H9 (cell line): ENCODE results near the gene E2F1. TPM values are rescaled to one million over a fixed set of nuclear protein-coding genes. Genes with fewer than 3 reads are reported as not detected.
A peak's percentile ranks its signal among the peaks of the same experiment; 100 is the strongest.

Experiments used
- DNase-seq: peaks from one replicate; pipeline ENCODE4 v3.0.0-alpha.2; 2017
- H2AFZ ChIP-seq: one replicate; pipeline ENCODE4 v1.6.1; 2013; ENCODE audit warnings: mild to moderate bottlenecking, low read length, control low read depth, moderate library complexity
- H2AK5ac ChIP-seq: 2 replicates; pipeline ENCODE4 v1.6.1; 2013; ENCODE audit warnings: low read length, control low read depth, mixed read lengths; ENCODE audit not compliant: insufficient read length
- H2BK120ac ChIP-seq: one replicate; pipeline ENCODE4 v1.6.1; 2013; ENCODE audit warnings: low read depth, mild to moderate bottlenecking, low read length, control low read depth, inconsistent platforms; ENCODE audit not compliant: poor library complexity, severe bottlenecking
- H2BK12ac ChIP-seq: 2 replicates; pipeline ENCODE4 v1.6.1; 2013; ENCODE audit warnings: low read length, control low read depth, mixed read lengths, low read depth; ENCODE audit not compliant: insufficient read length
- H2BK15ac ChIP-seq: 2 replicates; pipeline ENCODE4 v1.6.1; 2013; ENCODE audit warnings: low read depth, low read length, control low read depth
- H2BK20ac ChIP-seq: one replicate; pipeline ENCODE4 v1.6.1; 2013; ENCODE audit warnings: low read depth, mild to moderate bottlenecking, low read length, control low read depth, inconsistent platforms; ENCODE audit not compliant: poor library complexity, severe bottlenecking
- H2BK5ac ChIP-seq: 2 replicates; pipeline ENCODE4 v1.6.1; 2013; ENCODE audit warnings: low read length, control low read depth, mixed read lengths; ENCODE audit not compliant: insufficient read length
- H3K14ac ChIP-seq: 2 replicates; pipeline ENCODE4 v1.6.1; 2013; ENCODE audit warnings: low read length, control low read depth; ENCODE audit not compliant: insufficient read depth
- H3K18ac ChIP-seq: 2 replicates; pipeline ENCODE4 v1.6.1; 2013; ENCODE audit warnings: low read depth, mild to moderate bottlenecking, mixed read lengths, low read length, control low read depth; ENCODE audit not compliant: insufficient read length
- H3K23ac ChIP-seq: 2 replicates; pipeline ENCODE4 v1.6.1; 2013; ENCODE audit warnings: low read length, control low read depth, mixed read lengths, low read depth; ENCODE audit not compliant: insufficient read length
- H3K23me2 ChIP-seq: 2 replicates; pipeline ENCODE4 v1.6.1; 2013; ENCODE audit warnings: low read depth, mild to moderate bottlenecking, mixed read lengths, low read length, control low read depth; ENCODE audit not compliant: insufficient read length, poor library complexity, severe bottlenecking
- H3K27ac ChIP-seq: 2 replicates; pipeline ENCODE4 v1.5.1; 2013; ENCODE audit warnings: low read length, control low read depth, mixed read lengths, low read depth; ENCODE audit not compliant: insufficient read length
- H3K27me3 ChIP-seq: 2 replicates; pipeline ENCODE4 v1.6.1; 2013; ENCODE audit warnings: low read length, control low read depth, inconsistent platforms; ENCODE audit not compliant: insufficient read depth
- H3K4ac ChIP-seq: 2 replicates; pipeline ENCODE4 v1.6.1; 2013; ENCODE audit warnings: low read depth, mild to moderate bottlenecking, control low read depth, inconsistent platforms, low read length, moderate library complexity
- H3K4me1 ChIP-seq: 2 replicates; pipeline ENCODE4 v1.6.1; 2013; ENCODE audit warnings: low read length, control low read depth, inconsistent platforms; ENCODE audit not compliant: insufficient read depth
- H3K4me2 ChIP-seq: 2 replicates; pipeline ENCODE4 v1.6.1; 2013; ENCODE audit warnings: low read length, control low read depth, mixed read lengths; ENCODE audit not compliant: insufficient read length, insufficient read depth
- H3K56ac ChIP-seq: 2 replicates; pipeline ENCODE4 v1.6.1; 2013; ENCODE audit warnings: low read depth, mild to moderate bottlenecking, mixed read lengths, low read length, control low read depth; ENCODE audit not compliant: insufficient read length
- H3K79me1 ChIP-seq: 2 replicates; pipeline ENCODE4 v1.6.1; 2013; ENCODE audit warnings: low read depth, mild to moderate bottlenecking, moderate library complexity, low read length, control low read depth, inconsistent platforms; ENCODE audit not compliant: insufficient read depth, poor library complexity, severe bottlenecking
- H3K79me2 ChIP-seq: 2 replicates; pipeline ENCODE4 v1.6.1; 2013; ENCODE audit warnings: low read length, control low read depth, inconsistent platforms; ENCODE audit not compliant: insufficient read depth
- H3K9ac ChIP-seq: 2 replicates; pipeline ENCODE4 v1.6.1; 2013; ENCODE audit warnings: low read length, control low read depth, mixed read lengths; ENCODE audit not compliant: insufficient read length; ENCODE audit errors: extremely low read depth
- H3K9me3 ChIP-seq: one replicate; pipeline ENCODE4 v1.6.1; 2013; ENCODE audit warnings: low read depth, low read length, inconsistent platforms; ENCODE audit not compliant: control insufficient read depth
- H3T11ph ChIP-seq: one replicate; pipeline ENCODE4 v1.6.1; 2013; ENCODE audit warnings: mild to moderate bottlenecking, low read length, control low read depth, inconsistent platforms
- H4K20me1 ChIP-seq: one replicate; pipeline ENCODE4 v1.6.1; 2013; ENCODE audit not compliant: control insufficient read depth, insufficient read length, insufficient read depth
- H4K5ac ChIP-seq: 2 replicates; pipeline ENCODE4 v1.6.1; 2013; ENCODE audit warnings: low read depth, mild to moderate bottlenecking, mixed read lengths, low read length, control low read depth; ENCODE audit not compliant: insufficient read length
- H4K8ac ChIP-seq: replicated peaks from 2 replicates; pipeline ENCODE4 v1.6.1; 2013; ENCODE audit warnings: low read length, control low read depth, mixed read lengths, low read depth; ENCODE audit not compliant: insufficient read length
- H4K91ac ChIP-seq: 2 replicates; pipeline ENCODE4 v1.6.1; 2013; ENCODE audit warnings: low read depth, mild to moderate bottlenecking, moderate library complexity, mixed read lengths, low read length, control low read depth; ENCODE audit not compliant: insufficient read length
- H3K27ac Mint-ChIP-seq, 3 experiments: 2 replicates in 2 of 3; 3 replicates in 1 of 3; pipeline ENCODE4 v1.8.0; 2020 to 2021; ENCODE audit warnings: mixed read lengths in 3 of 3, mild to moderate bottlenecking in 1 of 3, moderate library complexity in 1 of 3
- H3K27me3 Mint-ChIP-seq: 2 replicates; pipeline ENCODE4 v1.8.0; 2021; ENCODE audit warnings: low read depth, mild to moderate bottlenecking, moderate library complexity, mixed read lengths
- H3K36me3 Mint-ChIP-seq, 3 experiments: 2 replicates in 2 of 3; 3 replicates in 1 of 3; pipeline ENCODE4 v1.8.0; 2020 to 2021; ENCODE audit warnings: low read depth in 3 of 3, mixed read lengths in 3 of 3; ENCODE audit not compliant: insufficient read depth in 1 of 3
- H3K4me1 Mint-ChIP-seq, 2 experiments: 2 replicates each; pipeline ENCODE4 v1.8.0; 2020; ENCODE audit warnings: mixed read lengths in 2 of 2
- H3K4me3 Mint-ChIP-seq, 2 experiments: 2 replicates in 1 of 2; 3 replicates in 1 of 2; pipeline ENCODE4 v1.8.0; 2020 to 2021; ENCODE audit warnings: mild to moderate bottlenecking in 2 of 2, mixed read lengths in 2 of 2, moderate library complexity in 1 of 2
- H3K9me3 Mint-ChIP-seq, 2 experiments: 2 replicates in 1 of 2; 3 replicates in 1 of 2; pipeline ENCODE4 v1.8.0; 2020; ENCODE audit warnings: mild to moderate bottlenecking in 2 of 2, mixed read lengths in 2 of 2, moderate library complexity in 1 of 2
- WGBS: extraction: QIAGEN DNeasy Blood & Tissue Kit; methylation state at CpG from one replicate; pipeline ENCODE4 v1.1.7; 2013; ENCODE audit warnings: missing lambda C conversion rate, low lambda C conversion rate, mixed read lengths; ENCODE audit not compliant: insufficient read length; ENCODE audit errors: extremely low coverage; 5-methylcytosine and 5-hydroxymethylcytosine counted together
- total RNA-seq: library from RNA; stranded (reverse); gene quantifications from 2 replicates; pipeline ENCODE4 v1.2.1, GENCODE V29; 2021
- TF ChIP-seq, protein P1 (sequence below): fragments of 200-600 bp; sonication (generic); conservative IDR thresholded peaks from 3 replicates; pipeline ENCODE4 v1.8.0; 2021; ENCODE audit warnings: antibody characterized with exemption, mild to moderate bottlenecking

Gene E2F1
- total RNA-seq, 1 experiment from 2014 or later: 58.7 TPM

- Histone ChIP-seq H3K9ac (no peak within 1 kb of the TSS), H3K4me2 (peak within 1 kb of the TSS; percentile 52), H4K20me1 (no peaks in the 10 kb centered on the region), H3K4me1 (no peaks in the 10 kb centered on the region), H2AFZ (no peak within 1 kb of the TSS), H3K56ac (no peak within 1 kb of the TSS), H3K23me2 (peaks cover 7% of the 10 kb centered on the region), H4K91ac (no peak within 1 kb of the TSS), H3K4ac (no peak within 1 kb of the TSS), H3K27ac (no peak within 1 kb of the TSS), H4K8ac (no peak within 1 kb of the TSS), H2BK120ac (no peak within 1 kb of the TSS), H3K27me3 (no peaks in the 10 kb centered on the region), H2AK5ac (no peak within 1 kb of the TSS), H3T11ph (no peak within 1 kb of the TSS), H3K18ac (no peak within 1 kb of the TSS), H3K79me2 (no peaks in the 10 kb centered on the region), H3K14ac (no peak within 1 kb of the TSS), H2BK5ac (no peak within 1 kb of the TSS), H3K23ac (no peak within 1 kb of the TSS), H3K9me3 (no peaks in the 10 kb centered on the region), H2BK15ac (no peak within 1 kb of the TSS), H2BK20ac (no peak within 1 kb of the TSS), H4K5ac (no peak within 1 kb of the TSS), H3K79me1 (no peaks in the 10 kb centered on the region), H2BK12ac (no peak within 1 kb of the TSS)
- H3K4me1 Mint-ChIP-seq: peaks cover 3% of the 10 kb centered on the region in 2 experiments; a peak in 1 of 4 replicates
- H3K27me3 Mint-ChIP-seq: peaks cover 7% of the 10 kb centered on the region
- WGBS: no CpG with 5 or more reads among the region's 46 CpGs
- peaks cover 0 to 2% (median 0%) of the 10 kb centered on the region in 3 experiments; a peak in 1 of 7 replicates for H3K36me3 Mint-ChIP-seq
- TF ChIP-seq, protein P1, sequence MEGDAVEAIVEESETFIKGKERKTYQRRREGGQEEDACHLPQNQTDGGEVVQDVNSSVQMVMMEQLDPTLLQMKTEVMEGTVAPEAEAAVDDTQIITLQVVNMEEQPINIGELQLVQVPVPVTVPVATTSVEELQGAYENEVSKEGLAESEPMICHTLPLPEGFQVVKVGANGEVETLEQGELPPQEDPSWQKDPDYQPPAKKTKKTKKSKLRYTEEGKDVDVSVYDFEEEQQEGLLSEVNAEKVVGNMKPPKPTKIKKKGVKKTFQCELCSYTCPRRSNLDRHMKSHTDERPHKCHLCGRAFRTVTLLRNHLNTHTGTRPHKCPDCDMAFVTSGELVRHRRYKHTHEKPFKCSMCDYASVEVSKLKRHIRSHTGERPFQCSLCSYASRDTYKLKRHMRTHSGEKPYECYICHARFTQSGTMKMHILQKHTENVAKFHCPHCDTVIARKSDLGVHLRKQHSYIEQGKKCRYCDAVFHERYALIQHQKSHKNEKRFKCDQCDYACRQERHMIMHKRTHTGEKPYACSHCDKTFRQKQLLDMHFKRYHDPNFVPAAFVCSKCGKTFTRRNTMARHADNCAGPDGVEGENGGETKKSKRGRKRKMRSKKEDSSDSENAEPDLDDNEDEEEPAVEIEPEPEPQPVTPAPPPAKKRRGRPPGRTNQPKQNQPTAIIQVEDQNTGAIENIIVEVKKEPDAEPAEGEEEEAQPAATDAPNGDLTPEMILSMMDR: no peak
- H3K9me3 Mint-ChIP-seq: no peaks in the 10 kb centered on the region; a peak in 1 of 5 replicates
- H3K4me3 Mint-ChIP-seq: peak within 1 kb of the TSS; percentile 72 to 83
- peak; percentile 93 for DNase-seq
- H3K27ac Mint-ChIP-seq: no peak within 1 kb of the TSS
Measured at GRCh38 chr20:33719989-33720709, 34.0 kb upstream of the E2F1 start, which contains the start of gene PXMP4. Gene PXMP4, minus strand, starts transcription at chr20:33720310. Its CDS starts 103 bp downstream, at chr20:33720207.
